ENCODE data around the gene TBXAS1. TPM values are rescaled to one million over a fixed set of nuclear protein-coding genes. Genes with fewer than 3 reads are reported as not detected.

Gene TBXAS1
- total and polyA plus RNA-seq, 2 of the 8 experiments (the other 6 are each of a cell fraction or from before 2014, with no cell fraction given): 0.86 to 2.1 TPM

DNA sequence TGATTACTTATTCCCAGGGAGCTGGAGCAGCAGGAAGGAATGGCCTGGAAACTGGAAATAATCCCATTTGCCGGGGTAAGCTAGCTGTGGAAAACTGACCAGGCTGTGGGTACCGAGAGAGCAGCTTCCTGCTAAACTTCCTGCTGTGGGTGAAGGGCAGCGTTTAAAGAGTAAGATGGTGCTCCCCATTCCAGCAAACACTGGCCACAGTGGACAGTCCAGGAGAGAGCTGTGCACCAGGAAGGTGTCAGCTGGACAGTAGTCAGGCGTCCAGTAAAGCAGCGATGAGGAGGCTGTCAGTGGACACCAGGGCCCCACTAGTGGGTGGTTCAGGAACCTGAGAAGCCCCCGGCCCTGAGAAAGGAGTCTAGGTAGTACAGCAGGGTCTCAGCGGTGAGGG, 55.4 kb downstream of the TBXAS1 start (continued):
- TF ChIP-seq SP2 (IDR thresholded peaks at IDR 0.05; ENCODE audit: low read length): no peak
- no peak for TF ChIP-seq ZNF274 (IDR thresholded peaks at IDR 0.05; ENCODE audit: borderline replicate concordance, extremely low read depth, low read length)
- TF ChIP-seq RBBP5 (IDR thresholded peaks at IDR 0.05; ENCODE audit: borderline replicate concordance, low read depth, low read length): no peak
- no peak for TF ChIP-seq BCL11A (IDR thresholded peaks at IDR 0.05; ENCODE audit: low read depth in 2 of 2, low read length in 2 of 2)

Data from H1 (cell line).